Measurements from ENCODE around the gene KCNK3. TPM values are rescaled to one million over a fixed set of nuclear protein-coding genes. Genes with fewer than 3 reads are reported as not detected.
"Not testable (repeated sequence)": the region's sequence is repeated elsewhere in the genome, so short reads cannot be mapped to it uniquely, and the experiment has no call there.

Gene KCNK3
- total and polyA plus RNA-seq, 9 donors = 0.88 to 4.0 (median 1.4) TPM

DNA sequence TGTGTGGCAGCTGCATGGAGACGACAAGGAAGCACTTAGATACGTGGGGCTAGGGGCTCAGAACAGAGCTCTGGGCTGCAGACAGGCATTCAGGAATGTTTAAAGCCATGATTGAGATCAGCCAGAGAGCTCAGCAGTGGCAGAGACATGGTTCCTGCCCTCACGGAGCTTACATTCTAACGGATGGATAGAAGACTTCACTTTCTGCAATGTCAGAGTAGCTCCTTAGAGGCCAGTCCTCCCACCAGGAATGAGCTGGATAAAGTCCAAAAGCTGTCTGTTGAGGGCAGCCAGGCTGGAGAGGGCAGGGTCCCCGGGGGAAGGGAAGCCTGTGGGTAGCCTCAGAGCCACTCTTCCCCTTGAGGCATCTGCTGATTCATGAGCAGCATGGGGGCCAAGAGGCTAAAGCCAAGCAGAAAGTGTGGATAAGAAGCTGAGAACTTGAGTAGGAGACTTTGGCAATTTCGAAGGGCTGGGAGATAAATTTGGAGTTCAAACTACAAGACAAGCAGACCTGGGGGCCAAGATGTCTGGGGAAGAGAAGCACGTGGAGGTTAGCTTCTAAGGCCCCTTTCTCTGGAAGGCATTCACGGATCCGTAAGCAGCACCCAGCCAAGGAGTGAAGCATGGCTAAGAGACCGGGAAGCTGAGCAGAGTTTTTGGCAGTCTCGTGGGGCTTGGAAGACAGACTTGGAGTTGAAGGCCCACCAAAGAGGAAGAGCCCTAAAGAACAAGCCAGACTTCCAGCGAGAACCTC lies 41.6 kb upstream of the KCNK3 start:
- 72% methylated on average over 12 of the region's 12 CpGs for WGBS (ENCODE audit: insufficient coverage)
- no peak overlapping the region for H3K4me3 ChIP-seq (ENCODE audit: low read length)
- no peaks in the 10 kb centered on the region for H3K36me3 ChIP-seq (ENCODE audit: control insufficient read depth, insufficient read depth, low read length)
- H3K4me1 ChIP-seq (ENCODE audit: control insufficient read depth, insufficient read depth, low read length) = peaks cover 25% of the 10 kb centered on the region
- H3K9me3 ChIP-seq (replicated peaks; ENCODE audit: control insufficient read depth, low read depth, low read length) = no peaks in the 10 kb centered on the region
- peak overlapping the region; percentile 78 for H3K27ac ChIP-seq (ENCODE audit: low read length)
- peaks cover 7% of the 10 kb centered on the region for H3K27me3 ChIP-seq (ENCODE audit: control insufficient read depth, insufficient read depth, low read length)
- peak; percentile 7 for DNase-seq

DNA sequence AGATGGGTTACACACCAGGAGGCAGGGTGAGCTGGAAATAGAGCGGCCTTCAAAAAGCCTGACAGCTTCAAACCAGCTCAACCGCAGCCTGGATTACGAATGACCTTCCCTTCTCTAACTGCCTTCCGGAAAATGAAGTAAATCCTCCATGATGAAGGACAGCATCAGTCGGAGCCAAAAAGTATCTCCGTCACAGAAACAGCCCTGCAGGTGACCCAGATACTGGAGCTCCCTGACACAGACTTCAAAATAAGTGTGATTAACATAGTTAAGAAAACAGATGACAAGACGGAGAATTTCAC lies 41.1 kb upstream of the KCNK3 start:
- peak overlapping the region; percentile 78 for H3K27ac ChIP-seq (ENCODE audit: low read length)
- H3K4me1 ChIP-seq (ENCODE audit: control insufficient read depth, insufficient read depth, low read length) = peaks cover 25% of the 10 kb centered on the region
- no peak overlapping the region for H3K4me3 ChIP-seq (ENCODE audit: low read length)
- DNase-seq = peak; percentile 43
- H3K27me3 ChIP-seq (ENCODE audit: control insufficient read depth, insufficient read depth, low read length) = peaks cover 7% of the 10 kb centered on the region
- 77% methylated on average over 3 of the region's 7 CpGs for WGBS (ENCODE audit: insufficient coverage)
- H3K36me3 ChIP-seq (ENCODE audit: control insufficient read depth, insufficient read depth, low read length) = no peaks in the 10 kb centered on the region
- H3K9me3 ChIP-seq (replicated peaks; ENCODE audit: control insufficient read depth, low read depth, low read length) = no peaks in the 10 kb centered on the region

DNA sequence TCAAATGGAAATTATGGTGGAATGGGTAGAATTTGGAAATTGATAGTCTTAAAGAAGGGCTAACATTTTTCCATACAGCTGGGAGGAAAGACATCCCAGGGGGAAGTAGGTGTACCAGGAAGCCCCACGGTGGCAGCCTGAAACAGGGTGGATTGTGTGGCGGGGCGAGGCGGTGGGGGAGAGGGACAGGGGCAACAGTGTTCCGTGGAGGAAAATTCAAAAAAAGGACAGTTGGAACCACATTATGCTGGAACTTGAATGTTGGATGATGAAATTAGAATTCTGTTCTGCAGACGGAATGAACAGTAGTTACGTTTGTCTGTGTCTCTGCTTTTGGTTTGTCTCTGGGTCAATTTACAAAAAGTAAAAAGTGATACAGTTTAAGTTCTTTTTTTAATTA lies 40.7 kb upstream of the KCNK3 start:
- Histone ChIP-seq H3K4me3 (ENCODE audit: low read length) (no peak overlapping the region), H3K9me3 (replicated peaks; ENCODE audit: control insufficient read depth, low read depth, low read length) (no peaks in the 10 kb centered on the region), H3K36me3 (ENCODE audit: control insufficient read depth, insufficient read depth, low read length) (no peaks in the 10 kb centered on the region), H3K4me1 (ENCODE audit: control insufficient read depth, insufficient read depth, low read length) (peaks cover 25% of the 10 kb centered on the region), H3K27me3 (ENCODE audit: control insufficient read depth, insufficient read depth, low read length) (peaks cover 7% of the 10 kb centered on the region), H3K27ac (ENCODE audit: low read length) (peak overlapping the region; percentile 78)
- 29% methylated on average over 3 of the region's 7 CpGs for WGBS (ENCODE audit: insufficient coverage)
- DNase-seq = peak; percentile 40

DNA sequence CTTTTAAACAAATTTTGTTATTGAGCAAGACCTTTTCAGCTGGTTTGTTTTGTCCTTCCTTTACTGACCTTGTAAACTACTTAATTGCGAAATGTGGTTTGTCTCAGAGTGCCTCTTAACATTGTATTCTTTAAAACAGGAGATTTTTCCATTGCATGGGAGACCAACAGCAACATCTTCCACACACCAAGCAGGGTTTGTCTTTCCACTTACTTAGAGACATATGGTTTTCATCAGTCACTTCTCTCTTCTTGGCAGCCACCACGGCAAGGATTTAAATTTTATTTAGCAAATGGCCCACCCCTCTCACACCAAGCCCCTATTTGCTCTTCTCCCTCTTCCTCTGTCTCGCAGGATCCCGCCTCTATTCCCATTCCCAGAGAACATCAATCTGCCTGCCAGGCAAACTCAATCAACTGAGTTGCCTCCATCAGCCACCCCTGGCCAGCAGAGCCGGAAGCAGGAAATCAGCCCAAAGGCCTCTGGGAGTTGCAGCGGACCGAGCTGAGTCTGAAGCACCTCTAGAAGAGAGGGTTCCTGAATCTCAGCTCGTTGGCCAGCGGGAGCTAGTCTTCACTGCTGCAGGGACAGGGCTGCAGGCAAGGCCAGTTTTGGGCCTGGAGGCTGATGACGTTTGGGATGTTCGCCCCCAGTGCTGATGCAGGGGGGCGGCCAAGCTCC lies 40.0 kb upstream of the KCNK3 start:
- Histone ChIP-seq H3K36me3 (ENCODE audit: control insufficient read depth, insufficient read depth, low read length) (no peaks in the 10 kb centered on the region), H3K9me3 (replicated peaks; ENCODE audit: control insufficient read depth, low read depth, low read length) (no peaks in the 10 kb centered on the region), H3K4me1 (ENCODE audit: control insufficient read depth, insufficient read depth, low read length) (peaks cover 18% of the 10 kb centered on the region), H3K27ac (ENCODE audit: low read length) (peak overlapping the region; percentile 78), H3K4me3 (ENCODE audit: low read length) (no peak overlapping the region), H3K27me3 (ENCODE audit: control insufficient read depth, insufficient read depth, low read length) (peaks cover 7% of the 10 kb centered on the region)
- WGBS (ENCODE audit: insufficient coverage) = 15% methylated on average over 10 of the region's 12 CpGs
- DNase-seq = peak; percentile 96

DNA sequence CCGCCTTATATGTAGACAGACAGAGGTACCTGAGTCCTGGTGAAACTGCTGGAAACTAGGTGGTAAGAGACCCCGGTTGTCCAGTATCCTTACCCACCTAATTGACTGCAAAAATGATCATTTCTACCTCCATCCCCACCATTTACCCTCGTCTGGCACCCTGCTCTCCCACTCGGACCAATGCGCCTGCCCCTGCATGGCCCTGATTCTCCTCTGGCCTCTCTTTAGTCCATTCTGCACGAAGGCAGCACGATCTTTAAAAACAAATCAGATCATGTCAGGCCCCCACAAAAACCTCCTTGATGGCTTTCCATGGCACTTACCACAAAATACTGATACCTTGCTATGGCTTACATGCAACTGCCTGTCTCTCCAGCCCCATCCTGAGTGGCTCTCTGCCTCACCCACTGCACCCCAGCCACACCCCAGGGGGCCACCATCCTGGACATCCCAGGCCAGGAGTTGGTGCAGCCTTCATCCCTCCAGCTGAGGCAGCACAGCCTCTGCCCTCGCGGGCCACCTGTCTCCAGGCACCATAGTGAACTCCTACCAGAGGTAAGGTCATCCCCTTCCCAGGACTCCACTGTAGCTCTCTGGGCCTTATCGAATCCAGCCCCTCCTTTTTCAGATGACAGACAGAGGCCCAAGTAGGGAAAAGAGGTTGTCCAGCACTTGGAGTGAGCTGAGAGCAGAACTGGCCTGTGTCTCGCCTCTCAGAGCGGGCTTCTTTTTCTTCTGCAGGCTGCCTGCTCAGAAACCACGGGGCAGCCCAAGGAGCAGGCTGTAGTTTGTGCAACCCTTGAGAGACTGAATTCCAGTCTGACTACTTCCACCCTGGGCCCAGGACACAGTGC lies 39.1 kb upstream of the KCNK3 start:
- H3K4me1 ChIP-seq (ENCODE audit: control insufficient read depth, insufficient read depth, low read length) = peaks cover 18% of the 10 kb centered on the region
- H3K27me3 ChIP-seq (ENCODE audit: control insufficient read depth, insufficient read depth, low read length) = peaks cover 7% of the 10 kb centered on the region
- DNase-seq = peak; percentile 13
- H3K36me3 ChIP-seq (ENCODE audit: control insufficient read depth, insufficient read depth, low read length) = no peaks in the 10 kb centered on the region
- H3K4me3 ChIP-seq (ENCODE audit: low read length) = no peak overlapping the region
- H3K9me3 ChIP-seq (replicated peaks; ENCODE audit: control insufficient read depth, low read depth, low read length) = no peaks in the 10 kb centered on the region
- peak overlapping the region; percentile 31 for H3K27ac ChIP-seq (ENCODE audit: low read length)
- WGBS (ENCODE audit: insufficient coverage) = 77% methylated on average over 9 of the region's 13 CpGs

DNA sequence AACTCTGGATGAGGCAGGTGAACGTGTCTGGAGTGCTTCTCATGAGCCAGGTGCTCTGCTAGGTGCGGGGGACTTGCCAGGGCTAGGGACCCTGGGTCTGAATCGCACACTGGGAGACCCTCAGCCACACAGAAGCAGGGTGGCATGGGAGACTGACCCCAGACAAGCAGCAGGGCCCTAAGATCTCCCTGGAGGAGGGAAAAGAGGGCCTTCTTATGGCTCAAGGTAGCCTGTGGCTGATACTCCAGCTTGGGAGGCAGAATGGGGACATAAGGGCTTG lies 38.5 kb upstream of the KCNK3 start:
- Histone ChIP-seq H3K9me3 (replicated peaks; ENCODE audit: control insufficient read depth, low read depth, low read length) (no peaks in the 10 kb centered on the region), H3K4me1 (ENCODE audit: control insufficient read depth, insufficient read depth, low read length) (peaks cover 18% of the 10 kb centered on the region), H3K27ac (ENCODE audit: low read length) (no peak overlapping the region), H3K36me3 (ENCODE audit: control insufficient read depth, insufficient read depth, low read length) (no peaks in the 10 kb centered on the region), H3K27me3 (ENCODE audit: control insufficient read depth, insufficient read depth, low read length) (peaks cover 7% of the 10 kb centered on the region), H3K4me3 (ENCODE audit: low read length) (no peak overlapping the region)
- no peak for DNase-seq
- 69% methylated on average over 3 of the region's 3 CpGs for WGBS (ENCODE audit: insufficient coverage)

DNA sequence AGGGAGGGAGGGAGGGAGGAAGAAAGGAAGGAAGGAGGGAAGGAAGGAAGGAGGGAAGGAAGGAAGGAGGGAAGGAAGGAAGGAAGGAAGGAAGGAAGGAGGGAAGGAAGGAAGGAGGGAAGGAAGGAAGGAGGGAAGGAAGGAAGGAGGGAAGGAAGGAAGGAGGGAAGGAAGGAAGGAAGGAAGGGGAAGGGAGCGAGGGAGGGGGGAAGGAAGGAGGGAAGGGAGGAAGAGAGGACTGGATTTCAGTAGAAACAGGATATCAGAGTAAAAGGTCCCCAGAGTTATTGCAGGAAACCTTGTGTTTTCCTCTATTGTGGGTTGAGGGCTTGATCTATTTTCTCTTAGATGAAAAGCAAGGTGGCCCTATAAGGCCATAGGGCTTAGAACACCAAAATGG lies 37.4 kb upstream of the KCNK3 start:
- H3K27me3 ChIP-seq (ENCODE audit: control insufficient read depth, insufficient read depth, low read length); H3K36me3 ChIP-seq (ENCODE audit: control insufficient read depth, insufficient read depth, low read length); H3K27ac ChIP-seq (ENCODE audit: low read length); H3K9me3 ChIP-seq (replicated peaks; ENCODE audit: control insufficient read depth, low read depth, low read length); DNase-seq; H3K4me3 ChIP-seq (ENCODE audit: low read length): not testable (repeated sequence)
- peaks cover 14% of the 10 kb centered on the region for H3K4me1 ChIP-seq (ENCODE audit: control insufficient read depth, insufficient read depth, low read length)
- 88% methylated on average over 1 of the region's 1 CpG for WGBS (ENCODE audit: insufficient coverage)

DNA sequence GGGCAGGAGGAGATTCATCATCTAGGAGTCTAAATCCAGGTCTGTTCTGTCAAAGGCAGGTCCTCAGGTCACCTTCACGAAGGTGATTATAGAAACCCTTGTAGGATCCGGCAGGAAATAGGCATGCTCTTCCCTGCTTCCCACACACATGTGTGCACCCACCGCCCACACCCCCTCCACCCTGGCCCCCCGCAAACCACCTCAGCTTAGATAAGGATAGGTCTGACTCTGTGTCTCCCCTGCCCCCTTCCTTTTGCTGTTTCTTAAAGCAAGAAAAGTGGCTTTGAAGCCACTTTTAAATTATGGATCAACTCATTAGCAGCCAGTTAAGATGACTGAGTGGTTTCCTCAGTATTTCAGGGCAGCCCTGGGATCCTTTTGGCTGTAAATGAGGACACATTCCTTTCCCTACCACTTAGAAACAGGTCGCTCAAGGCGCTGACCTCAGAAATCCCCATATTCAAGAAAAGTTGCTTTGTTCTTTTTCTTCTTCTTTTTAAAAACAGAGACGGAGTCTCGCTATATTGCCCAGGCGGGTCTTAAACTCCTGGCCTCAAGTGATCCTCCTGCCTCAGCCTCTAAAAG lies 36.8 kb upstream of the KCNK3 start:
- 64% methylated on average over 3 of the region's 9 CpGs for WGBS (ENCODE audit: insufficient coverage)
- Histone ChIP-seq H3K4me1 (ENCODE audit: control insufficient read depth, insufficient read depth, low read length) (peaks cover 13% of the 10 kb centered on the region), H3K36me3 (ENCODE audit: control insufficient read depth, insufficient read depth, low read length) (no peaks in the 10 kb centered on the region), H3K4me3 (ENCODE audit: low read length) (no peak overlapping the region), H3K9me3 (replicated peaks; ENCODE audit: control insufficient read depth, low read depth, low read length) (no peaks in the 10 kb centered on the region), H3K27me3 (ENCODE audit: control insufficient read depth, insufficient read depth, low read length) (peaks cover 6% of the 10 kb centered on the region), H3K27ac (ENCODE audit: low read length) (no peak overlapping the region)
- DNase-seq = no peak

DNA sequence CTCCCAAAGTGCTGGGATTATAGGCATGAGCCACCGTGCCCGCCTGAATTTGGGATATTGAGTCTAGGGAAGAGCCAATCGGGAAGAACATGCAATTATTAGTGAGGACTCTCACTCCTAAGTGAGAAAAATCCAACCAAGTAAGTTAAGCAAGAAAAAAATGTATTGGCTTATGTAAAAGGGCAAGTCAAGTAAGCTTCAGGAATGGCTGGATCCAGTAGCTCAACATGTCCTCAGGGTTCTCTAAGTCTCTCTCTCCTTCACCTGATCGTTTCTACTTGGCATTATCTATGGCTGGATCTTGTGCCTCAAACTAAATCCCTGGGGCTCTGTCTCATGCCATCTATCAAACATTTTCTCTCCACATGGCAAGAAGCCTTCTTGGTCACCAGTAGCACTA lies 35.3 kb upstream of the KCNK3 start:
- H3K4me1 ChIP-seq (ENCODE audit: control insufficient read depth, insufficient read depth, low read length) = peaks cover 5% of the 10 kb centered on the region
- DNase-seq = no peak
- no peaks in the 10 kb centered on the region for H3K9me3 ChIP-seq (replicated peaks; ENCODE audit: control insufficient read depth, low read depth, low read length)
- H3K4me3 ChIP-seq (ENCODE audit: low read length) = no peak overlapping the region
- peaks cover 4% of the 10 kb centered on the region for H3K27me3 ChIP-seq (ENCODE audit: control insufficient read depth, insufficient read depth, low read length)
- no peak overlapping the region for H3K27ac ChIP-seq (ENCODE audit: low read length)
- H3K36me3 ChIP-seq (ENCODE audit: control insufficient read depth, insufficient read depth, low read length) = no peaks in the 10 kb centered on the region
- WGBS (ENCODE audit: insufficient coverage) = no CpG with 5 or more reads among the region's 4 CpGs
